GM20000 (cell line): Measurements from ENCODE around the gene MIER3.
"Not testable (repeated sequence)": the region's sequence is repeated elsewhere in the genome, so short reads cannot be mapped to it uniquely, and the experiment has no call there.

Experiments
- DNase-seq: peaks from one replicate; pipeline ENCODE4 v3.0.0; 2012; ENCODE audit warnings: low spot score
- CTCF ChIP-seq: IDR thresholded peaks from 2 replicates; pipeline ENCODE4 v1.5.1; 2012; ENCODE audit warnings: mild to moderate bottlenecking, control low read depth; ENCODE audit errors: extremely low read depth, missing control alignments

Gene MIER3

GRCh38 chr5:56985936-56986625 lies 34.2 kb upstream of the MIER3 start:
- TF ChIP-seq CTCF: no peak
- no peak for DNase-seq

DNA sequence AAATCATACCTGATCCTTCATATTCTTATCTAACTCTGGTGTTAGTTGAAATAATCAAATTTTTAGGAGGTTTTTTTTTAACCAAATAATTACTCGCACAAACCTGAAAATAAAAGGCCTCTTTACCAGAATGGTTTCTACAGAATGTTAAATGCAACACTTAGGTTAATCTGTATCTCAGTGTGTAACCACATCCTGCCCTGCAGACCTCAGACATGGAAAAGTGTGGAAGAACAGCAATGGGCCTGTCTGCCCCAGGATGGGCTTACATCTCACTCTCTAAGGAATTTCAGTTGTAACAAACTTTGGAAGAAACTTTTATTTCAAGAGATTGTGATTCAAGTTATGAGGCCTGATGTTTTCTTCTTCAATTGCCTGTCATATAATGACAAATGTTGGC lies 32.5 kb upstream of the MIER3 start:
- no peak for DNase-seq
- no peak for TF ChIP-seq CTCF

GRCh38 chr5:56983593-56984361 lies 31.9 kb upstream of the MIER3 start:
- TF ChIP-seq CTCF: no peak
- no peak for DNase-seq

GRCh38 chr5:56981548-56982315 lies 29.8 kb upstream of the MIER3 start:
- DNase-seq: no peak
- no peak for TF ChIP-seq CTCF

GRCh38 chr5:56979968-56980367 lies 28.0 kb upstream of the MIER3 start:
- no peak for TF ChIP-seq CTCF
- DNase-seq: no peak

DNA sequence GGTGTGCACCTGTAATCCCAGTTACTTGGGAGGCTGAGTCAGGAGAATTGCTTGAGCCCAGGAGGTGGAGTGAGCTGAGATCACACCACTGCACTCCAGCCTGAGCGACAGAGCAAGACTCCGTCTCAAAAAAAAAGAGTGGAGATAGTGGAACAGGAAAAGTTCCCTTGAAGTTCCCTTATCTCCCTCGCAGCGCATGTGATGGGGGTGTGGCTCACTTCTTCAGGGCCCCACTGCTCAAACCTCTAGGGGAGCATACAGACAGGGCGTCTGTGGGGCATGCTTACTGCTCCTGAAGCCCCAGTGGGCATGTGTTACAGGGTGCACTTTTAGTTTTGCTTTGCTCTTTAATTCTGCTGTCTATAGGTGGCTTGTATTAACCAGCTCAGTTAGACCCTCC lies 27.6 kb upstream of the MIER3 start:
- DNase-seq: not testable (repeated sequence)

DNA sequence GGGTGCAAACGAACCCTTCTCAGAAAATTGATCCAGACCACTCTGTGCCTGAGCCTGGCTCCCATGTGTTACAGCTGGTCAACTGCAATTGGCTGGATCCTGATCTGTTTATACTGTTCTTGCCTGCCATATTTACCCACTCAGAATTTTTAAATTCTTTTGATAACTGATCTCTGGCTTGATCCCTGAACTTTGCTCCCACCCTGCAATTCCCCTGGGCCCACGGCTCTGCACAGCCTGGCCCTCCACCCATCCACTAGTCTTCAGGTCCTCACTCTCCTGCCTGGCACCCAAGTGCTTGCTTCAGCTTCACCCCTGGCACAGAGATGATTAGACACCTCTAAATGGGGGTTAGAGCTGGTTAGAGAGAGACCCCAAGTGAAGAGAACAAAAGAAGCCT lies 25.9 kb upstream of the MIER3 start:
- no peak for DNase-seq
- TF ChIP-seq CTCF: no peak
